AG09319 (cell line): Measurements from ENCODE around the gene EIPR1.
"Not testable (repeated sequence)": the region's sequence is repeated elsewhere in the genome, so short reads cannot be mapped to it uniquely, and the experiment has no call there.

Experiments used
- DNase-seq: peaks from one replicate; pipeline ENCODE4 v3.0.0-alpha.2; 2010; ENCODE audit warnings: low read depth; ENCODE audit errors: extremely low read depth
- CTCF ChIP-seq: IDR thresholded peaks from 2 replicates; pipeline ENCODE4 v1.5.1; 2011; ENCODE audit warnings: low read depth, mild to moderate bottlenecking, inconsistent platforms, low read length, moderate library complexity

EIPR1 gene

GRCh38 chr2:3289526-3289925, 88.1 kb downstream of the EIPR1 start:
- DNase-seq: no peak
- no peak for TF ChIP-seq CTCF

- no peak for DNase-seq
- no peak for TF ChIP-seq CTCF
Observed at GRCh38 chr2:3289171-3289515, 88.5 kb downstream of the EIPR1 start.

GRCh38 chr2:3288470-3289170, 89.0 kb downstream of the EIPR1 start:
- TF ChIP-seq CTCF: no peak
- no peak for DNase-seq

GRCh38 chr2:3287896-3288295, 89.7 kb downstream of the EIPR1 start:
- DNase-seq: no peak
- TF ChIP-seq CTCF: no peak

- not testable (repeated sequence) for DNase-seq
Observed at GRCh38 chr2:3286646-3287036, 91.0 kb downstream of the EIPR1 start.

GRCh38 chr2:3285901-3286645, 91.5 kb downstream of the EIPR1 start:
- no peak for TF ChIP-seq CTCF
- DNase-seq: no peak

- no peak for DNase-seq
- no peak for TF ChIP-seq CTCF
Observed at GRCh38 chr2:3284657-3285630, 92.7 kb downstream of the EIPR1 start.

- not testable (repeated sequence) for DNase-seq
Observed at GRCh38 chr2:3283876-3284656, 93.6 kb downstream of the EIPR1 start.
